ENCODE data around the gene TMEM266.

TMEM266 gene

DNA sequence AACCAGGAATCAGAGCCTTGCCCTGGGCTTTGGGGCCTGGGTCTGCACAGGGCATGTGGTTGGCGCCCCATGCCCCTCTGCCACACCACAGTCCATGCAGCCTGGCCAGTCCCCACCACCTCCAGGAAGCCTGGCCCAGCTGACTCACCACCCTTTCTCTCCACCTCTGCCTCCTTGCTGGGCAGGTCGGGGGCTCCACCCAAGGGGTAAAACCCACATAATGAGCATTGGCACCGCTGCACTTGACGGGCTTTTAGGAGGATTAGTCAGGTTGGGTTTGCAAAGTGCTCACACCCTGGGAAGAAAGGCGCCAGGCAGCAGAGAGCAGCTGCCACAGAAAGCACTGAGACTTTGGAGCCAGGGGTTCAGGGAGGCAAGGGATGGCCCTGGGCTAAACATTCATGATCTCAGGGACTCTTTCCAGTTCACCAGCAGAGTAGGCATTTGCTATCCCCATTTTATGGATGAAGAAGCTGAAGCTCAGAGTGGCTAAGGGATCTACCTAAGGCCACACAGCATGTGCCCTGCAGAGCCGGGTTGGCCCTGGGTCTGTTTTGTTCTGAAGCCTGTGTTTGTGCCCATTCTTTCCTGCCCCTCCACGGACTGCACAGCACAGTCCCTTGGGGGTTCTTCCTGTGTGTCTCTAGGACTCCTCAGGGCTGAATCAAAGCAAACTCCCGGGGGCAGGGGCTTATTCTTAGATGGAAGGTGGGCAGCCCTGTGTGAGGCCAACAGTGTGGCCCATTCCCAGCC is 138.1 kb downstream of the TMEM266 start:
- no peak for TF ChIP-seq PPARA (CRISPR knock-in tag; IDR thresholded peaks at IDR 0.05; ENCODE audit: borderline replicate concordance)
- no peak for TF ChIP-seq ZNF8 (CRISPR knock-in tag; IDR thresholded peaks at IDR 0.05)
- TF ChIP-seq BACH2 (CRISPR knock-in tag; IDR thresholded peaks at IDR 0.05; ENCODE audit: borderline replicate concordance): no peak
- ATAC-seq: no peak

DNA sequence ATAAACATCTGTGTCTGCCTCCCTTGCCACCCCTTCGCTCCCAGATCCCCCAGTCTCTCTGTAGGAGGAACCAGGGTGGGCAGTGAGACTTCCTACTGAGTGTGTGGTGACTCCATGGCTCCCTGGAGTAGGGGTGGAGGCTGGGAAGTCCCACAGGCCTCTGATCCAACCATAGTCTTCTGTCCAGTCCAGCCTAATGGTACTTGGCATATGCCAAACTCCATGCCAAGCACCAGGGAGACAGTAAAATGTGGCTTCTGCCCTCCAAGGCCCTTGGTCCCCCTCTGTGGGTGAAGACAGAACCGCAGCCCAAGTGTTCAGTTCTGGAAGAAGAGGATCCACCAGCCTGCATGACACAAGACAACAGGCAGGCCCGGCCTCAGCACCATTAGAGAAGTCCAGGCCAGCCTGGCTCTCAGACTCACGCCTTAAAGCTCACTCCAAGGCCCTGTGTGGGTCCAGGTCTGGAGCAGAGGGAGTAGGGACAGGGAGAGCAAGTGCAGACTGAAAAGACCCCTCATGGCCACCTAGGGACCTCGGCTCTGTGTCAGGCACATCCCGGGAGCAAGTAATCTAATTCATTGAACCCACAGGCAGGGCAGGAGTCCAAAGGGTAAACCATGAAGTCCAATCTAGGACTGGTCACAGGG is 138.8 kb downstream of the TMEM266 start:
- no peak for ATAC-seq
- TF ChIP-seq CSDC2 (CRISPR knock-in tag; IDR thresholded peaks at IDR 0.05) (no peak), ZC3H10 (CRISPR knock-in tag; IDR thresholded peaks at IDR 0.05) (no peak), ARNTL (CRISPR knock-in tag; IDR thresholded peaks at IDR 0.05; ENCODE audit: borderline replicate concordance, low read depth) (no peak), BACH2 (CRISPR knock-in tag; IDR thresholded peaks at IDR 0.05; ENCODE audit: borderline replicate concordance) (no peak)

GRCh38 chr15:76199106-76200082 is 139.6 kb downstream of the TMEM266 start:
- TF ChIP-seq TOX (CRISPR knock-in tag; IDR thresholded peaks at IDR 0.05; ENCODE audit: borderline replicate concordance) (no peak), ZNF565 (CRISPR knock-in tag; conservative IDR thresholded peaks at IDR 0.05; ENCODE audit: low read depth) (no peak), OSR1 (CRISPR knock-in tag; IDR thresholded peaks at IDR 0.05) (no peak)
- peak; percentile 50 for ATAC-seq

GRCh38 chr15:76200083-76200465 is 140.3 kb downstream of the TMEM266 start:
- no peak for TF ChIP-seq TOX (CRISPR knock-in tag; IDR thresholded peaks at IDR 0.05; ENCODE audit: borderline replicate concordance)
- TF ChIP-seq ISL1 (CRISPR knock-in tag; IDR thresholded peaks at IDR 0.05): no peak
- no peak for TF ChIP-seq TCF4 (CRISPR knock-in tag; IDR thresholded peaks at IDR 0.05; ENCODE audit: borderline replicate concordance)
- no peak for TF ChIP-seq BACH2 (CRISPR knock-in tag; IDR thresholded peaks at IDR 0.05; ENCODE audit: borderline replicate concordance)
- TF ChIP-seq OSR1 (CRISPR knock-in tag; IDR thresholded peaks at IDR 0.05): no peak
- TF ChIP-seq, protein P1, sequence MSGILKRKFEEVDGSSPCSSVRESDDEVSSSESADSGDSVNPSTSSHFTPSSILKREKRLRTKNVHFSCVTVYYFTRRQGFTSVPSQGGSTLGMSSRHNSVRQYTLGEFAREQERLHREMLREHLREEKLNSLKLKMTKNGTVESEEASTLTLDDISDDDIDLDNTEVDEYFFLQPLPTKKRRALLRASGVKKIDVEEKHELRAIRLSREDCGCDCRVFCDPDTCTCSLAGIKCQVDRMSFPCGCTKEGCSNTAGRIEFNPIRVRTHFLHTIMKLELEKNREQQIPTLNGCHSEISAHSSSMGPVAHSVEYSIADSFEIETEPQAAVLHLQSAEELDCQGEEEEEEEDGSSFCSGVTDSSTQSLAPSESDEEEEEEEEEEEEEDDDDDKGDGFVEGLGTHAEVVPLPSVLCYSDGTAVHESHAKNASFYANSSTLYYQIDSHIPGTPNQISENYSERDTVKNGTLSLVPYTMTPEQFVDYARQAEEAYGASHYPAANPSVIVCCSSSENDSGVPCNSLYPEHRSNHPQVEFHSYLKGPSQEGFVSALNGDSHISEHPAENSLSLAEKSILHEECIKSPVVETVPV (CRISPR knock-in tag; IDR thresholded peaks at IDR 0.05): no peak
- no peak for TF ChIP-seq PPARA (CRISPR knock-in tag; IDR thresholded peaks at IDR 0.05; ENCODE audit: borderline replicate concordance)
- TF ChIP-seq CSDC2 (CRISPR knock-in tag; IDR thresholded peaks at IDR 0.05): no peak
- TF ChIP-seq ZNF565 (CRISPR knock-in tag; conservative IDR thresholded peaks at IDR 0.05; ENCODE audit: low read depth): no peak
- TF ChIP-seq SNAI2 (CRISPR knock-in tag; IDR thresholded peaks at IDR 0.05): no peak
- TF ChIP-seq ARNTL (CRISPR knock-in tag; IDR thresholded peaks at IDR 0.05; ENCODE audit: borderline replicate concordance, low read depth): no peak
- no peak for TF ChIP-seq TSHZ2 (CRISPR knock-in tag; IDR thresholded peaks at IDR 0.05)
- no peak for ATAC-seq

DNA sequence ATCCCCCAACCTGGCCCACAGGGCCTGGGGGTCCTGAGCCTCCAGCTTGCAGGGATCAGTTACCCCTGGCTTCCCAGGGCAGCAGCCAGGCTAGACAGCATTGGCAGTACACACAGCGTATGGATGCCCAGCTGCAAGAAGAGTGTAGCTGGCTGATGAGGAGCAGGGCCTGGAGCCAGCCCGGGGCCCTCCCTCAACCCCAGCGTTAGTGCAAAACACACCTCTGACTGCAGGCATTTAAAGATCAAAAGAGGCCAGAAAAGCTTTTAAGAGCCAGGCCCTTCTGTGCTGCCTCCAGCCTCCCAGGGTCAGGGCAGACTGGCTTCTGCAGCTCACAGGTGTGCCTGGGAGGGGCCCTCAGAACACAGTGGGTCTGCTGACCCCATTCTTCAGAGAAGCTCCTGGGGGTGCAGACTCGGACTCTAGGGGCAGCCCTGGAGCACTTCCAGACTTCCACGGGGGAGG is 140.9 kb downstream of the TMEM266 start:
- ATAC-seq: no peak
- TF ChIP-seq, protein P2, sequence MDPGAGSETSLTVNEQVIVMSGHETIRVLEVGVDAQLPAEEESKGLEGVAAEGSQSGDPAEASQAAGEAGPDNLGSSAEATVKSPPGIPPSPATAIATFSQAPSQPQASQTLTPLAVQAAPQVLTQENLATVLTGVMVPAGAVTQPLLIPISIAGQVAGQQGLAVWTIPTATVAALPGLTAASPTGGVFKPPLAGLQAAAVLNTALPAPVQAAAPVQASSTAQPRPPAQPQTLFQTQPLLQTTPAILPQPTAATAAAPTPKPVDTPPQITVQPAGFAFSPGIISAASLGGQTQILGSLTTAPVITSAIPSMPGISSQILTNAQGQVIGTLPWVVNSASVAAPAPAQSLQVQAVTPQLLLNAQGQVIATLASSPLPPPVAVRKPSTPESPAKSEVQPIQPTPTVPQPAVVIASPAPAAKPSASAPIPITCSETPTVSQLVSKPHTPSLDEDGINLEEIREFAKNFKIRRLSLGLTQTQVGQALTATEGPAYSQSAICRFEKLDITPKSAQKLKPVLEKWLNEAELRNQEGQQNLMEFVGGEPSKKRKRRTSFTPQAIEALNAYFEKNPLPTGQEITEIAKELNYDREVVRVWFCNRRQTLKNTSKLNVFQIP (CRISPR knock-in tag; IDR thresholded peaks at IDR 0.05; ENCODE audit: borderline replicate concordance, low read depth): no peak
- TF ChIP-seq CREB5 (CRISPR knock-in tag; IDR thresholded peaks at IDR 0.05; ENCODE audit: low read depth) (no peak), OSR1 (CRISPR knock-in tag; IDR thresholded peaks at IDR 0.05) (no peak), ISL1 (CRISPR knock-in tag; IDR thresholded peaks at IDR 0.05) (no peak), ARNTL (CRISPR knock-in tag; IDR thresholded peaks at IDR 0.05; ENCODE audit: borderline replicate concordance, low read depth) (no peak), TSHZ2 (CRISPR knock-in tag; IDR thresholded peaks at IDR 0.05) (no peak), ZNF70 (CRISPR knock-in tag; IDR thresholded peaks at IDR 0.05) (no peak), ZNF565 (CRISPR knock-in tag; conservative IDR thresholded peaks at IDR 0.05; ENCODE audit: low read depth) (no peak)
